ENCODE results near the gene DMWD.
"Not testable (repeated sequence)": the region's sequence is repeated elsewhere in the genome, so short reads cannot be mapped to it uniquely, and the experiment has no call there.

The DMWD gene

DNA sequence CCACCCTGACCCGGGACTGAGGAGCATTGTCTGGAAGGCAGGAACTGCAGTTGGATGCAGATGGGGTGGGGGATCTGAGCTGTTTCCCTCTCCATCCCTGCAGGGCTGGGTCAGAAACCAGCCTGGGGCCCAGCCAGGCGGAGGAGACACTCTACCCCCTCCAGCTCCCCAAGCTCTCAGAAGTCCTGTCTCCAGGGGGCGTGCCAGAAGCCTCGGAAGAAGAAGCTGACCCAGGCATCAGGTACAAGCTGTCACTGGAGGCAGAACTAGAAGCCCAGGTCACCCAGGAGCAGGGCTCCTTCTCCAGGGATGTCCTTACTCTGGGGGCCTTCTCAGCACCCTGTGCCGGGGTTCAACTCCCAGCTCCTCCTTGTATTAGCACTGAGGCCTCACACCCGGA lies 39.1 kb downstream of the DMWD start:
- no peak overlapping the region for H3K9ac ChIP-seq (ENCODE audit: low read length)
- no CpG with 5 or more reads among the region's 6 CpGs for WGBS (ENCODE audit: extremely low coverage, insufficient coverage, insufficient read length)

GRCh38 chr19:45752639-45753038 lies 40.0 kb downstream of the DMWD start:
- H3K4me3 ChIP-seq (ENCODE audit: low read depth, low read length), result no peak overlapping the region
- H3K23ac ChIP-seq (ENCODE audit: low read length), result no peak overlapping the region
- no peak overlapping the region for H4K12ac ChIP-seq (ENCODE audit: low read depth, low read length)
- H3K36me3 ChIP-seq (ENCODE audit: control insufficient read depth in 1 of 2, insufficient read depth in 2 of 2, low read length in 2 of 2), result no peaks in the 10 kb centered on the region
- DNase-seq, result no peak
- no peak overlapping the region for H2BK5ac ChIP-seq (ENCODE audit: low read depth, low read length, poor library complexity)
- H4K8ac ChIP-seq (ENCODE audit: low read depth, low read length), result no peak overlapping the region
- H3K27me3 ChIP-seq (ENCODE audit: insufficient read depth, low read length), result no peaks in the 10 kb centered on the region
- H3K4me1 ChIP-seq (ENCODE audit: control insufficient read depth in 1 of 2, insufficient read depth in 2 of 2, low read length in 2 of 2), result no peaks in the 10 kb centered on the region
- no peak overlapping the region for H3K4me2 ChIP-seq (ENCODE audit: low read length)
- no peak overlapping the region for H3K9ac ChIP-seq (ENCODE audit: low read length)
- no peak overlapping the region for H2AFZ ChIP-seq (ENCODE audit: insufficient read depth, low read length, poor library complexity)
- no peak overlapping the region for H3K27ac ChIP-seq (ENCODE audit: low read depth, low read length)
- H2AK5ac ChIP-seq (ENCODE audit: low read length), result no peak overlapping the region
- H3K4ac ChIP-seq (ENCODE audit: low read depth, low read length), result no peak overlapping the region
- H3K79me1 ChIP-seq (ENCODE audit: low read length), result no peaks in the 10 kb centered on the region
- no peaks in the 10 kb centered on the region for H3K79me2 ChIP-seq (ENCODE audit: control insufficient read depth, insufficient read depth, low read length, poor library complexity)
- H3K9me3 ChIP-seq (ENCODE audit: insufficient read depth, low read depth, low read length), result no peaks in the 10 kb centered on the region
- H3K14ac ChIP-seq (ENCODE audit: low read length), result no peak overlapping the region
- no peak overlapping the region for H4K91ac ChIP-seq (ENCODE audit: low read depth, low read length)
- H3K18ac ChIP-seq (ENCODE audit: low read length), result no peak overlapping the region
- H2BK12ac ChIP-seq (ENCODE audit: low read length), result no peak overlapping the region
- no CpG with 5 or more reads among the region's 12 CpGs for WGBS (ENCODE audit: extremely low coverage, insufficient coverage, insufficient read length)
- no peak overlapping the region for H2BK120ac ChIP-seq (ENCODE audit: insufficient read depth, low read length, poor library complexity)

More for the DNA sequence above, 39.1 kb downstream of the DMWD start:
- Histone ChIP-seq H3K4me1 (ENCODE audit: control insufficient read depth in 1 of 2, insufficient read depth in 2 of 2, low read length in 2 of 2) (no peaks in the 10 kb centered on the region), H2AK5ac (ENCODE audit: low read length) (no peak overlapping the region), H2BK5ac (ENCODE audit: low read depth, low read length, poor library complexity) (no peak overlapping the region), H3K4me3 (ENCODE audit: low read depth, low read length) (no peak overlapping the region), H3K4ac (ENCODE audit: low read depth, low read length) (no peak overlapping the region), H2AFZ (ENCODE audit: insufficient read depth, low read length, poor library complexity) (no peak overlapping the region), H3K27ac (ENCODE audit: low read depth, low read length) (no peak overlapping the region), H3K36me3 (ENCODE audit: control insufficient read depth in 1 of 2, insufficient read depth in 2 of 2, low read length in 2 of 2) (no peaks in the 10 kb centered on the region), H4K91ac (ENCODE audit: low read depth, low read length) (no peak overlapping the region), H4K8ac (ENCODE audit: low read depth, low read length) (no peak overlapping the region), H3K14ac (ENCODE audit: low read length) (no peak overlapping the region), H3K18ac (ENCODE audit: low read length) (no peak overlapping the region), H2BK12ac (ENCODE audit: low read length) (no peak overlapping the region), H3K79me1 (ENCODE audit: low read length) (no peaks in the 10 kb centered on the region), H4K12ac (ENCODE audit: low read depth, low read length) (no peak overlapping the region), H3K4me2 (ENCODE audit: low read length) (no peak overlapping the region), H3K79me2 (ENCODE audit: control insufficient read depth, insufficient read depth, low read length, poor library complexity) (no peaks in the 10 kb centered on the region), H3K9me3 (ENCODE audit: insufficient read depth, low read depth, low read length) (no peaks in the 10 kb centered on the region), H3K23ac (ENCODE audit: low read length) (no peak overlapping the region), H3K27me3 (ENCODE audit: insufficient read depth, low read length) (no peaks in the 10 kb centered on the region), H2BK120ac (ENCODE audit: insufficient read depth, low read length, poor library complexity) (no peak overlapping the region)
- DNase-seq, result no peak

DNA sequence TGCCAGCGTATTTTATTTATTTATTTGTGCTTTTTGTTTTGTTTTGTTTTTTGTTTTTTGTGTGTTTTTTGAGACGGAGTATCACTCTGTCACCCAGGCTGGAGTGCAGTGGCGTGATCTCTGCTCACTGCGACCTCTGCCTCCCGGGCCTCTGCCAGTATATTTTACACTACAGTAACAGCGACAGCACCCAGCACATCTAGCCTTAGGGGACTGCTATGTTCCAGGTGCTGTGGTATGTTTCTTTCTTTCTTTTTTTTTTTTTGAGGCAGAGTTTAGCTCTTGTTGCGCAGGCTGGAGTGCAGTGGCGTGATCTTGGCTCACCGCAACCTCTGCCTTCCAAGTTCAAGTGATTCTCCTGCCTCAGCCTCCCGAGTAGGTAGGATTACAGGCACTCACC lies 41.2 kb downstream of the DMWD start:
- not testable (repeated sequence) for H4K91ac ChIP-seq (ENCODE audit: low read depth, low read length); H3K27me3 ChIP-seq (ENCODE audit: insufficient read depth, low read length); H3K4me3 ChIP-seq (ENCODE audit: low read depth, low read length); H3K27ac ChIP-seq (ENCODE audit: low read depth, low read length); H3K79me1 ChIP-seq (ENCODE audit: low read length); H2BK12ac ChIP-seq (ENCODE audit: low read length); H3K79me2 ChIP-seq (ENCODE audit: control insufficient read depth, insufficient read depth, low read length, poor library complexity); H3K36me3 ChIP-seq (ENCODE audit: control insufficient read depth in 1 of 2, insufficient read depth in 2 of 2, low read length in 2 of 2); H4K8ac ChIP-seq (ENCODE audit: low read depth, low read length); H2AFZ ChIP-seq (ENCODE audit: insufficient read depth, low read length, poor library complexity); H2BK5ac ChIP-seq (ENCODE audit: low read depth, low read length, poor library complexity); H4K12ac ChIP-seq (ENCODE audit: low read depth, low read length); H3K18ac ChIP-seq (ENCODE audit: low read length); H3K23ac ChIP-seq (ENCODE audit: low read length); H2AK5ac ChIP-seq (ENCODE audit: low read length); H3K4me1 ChIP-seq (ENCODE audit: control insufficient read depth in 1 of 2, insufficient read depth in 2 of 2, low read length in 2 of 2); H3K4me2 ChIP-seq (ENCODE audit: low read length); H3K14ac ChIP-seq (ENCODE audit: low read length); H3K4ac ChIP-seq (ENCODE audit: low read depth, low read length); H2BK120ac ChIP-seq (ENCODE audit: insufficient read depth, low read length, poor library complexity); H3K9ac ChIP-seq (ENCODE audit: low read length); H3K9me3 ChIP-seq (ENCODE audit: insufficient read depth, low read depth, low read length)
- DNase-seq, result peak; percentile 51 to 69
- WGBS (ENCODE audit: extremely low coverage, insufficient coverage, insufficient read length), result no CpG with 5 or more reads among the region's 10 CpGs

DNA sequence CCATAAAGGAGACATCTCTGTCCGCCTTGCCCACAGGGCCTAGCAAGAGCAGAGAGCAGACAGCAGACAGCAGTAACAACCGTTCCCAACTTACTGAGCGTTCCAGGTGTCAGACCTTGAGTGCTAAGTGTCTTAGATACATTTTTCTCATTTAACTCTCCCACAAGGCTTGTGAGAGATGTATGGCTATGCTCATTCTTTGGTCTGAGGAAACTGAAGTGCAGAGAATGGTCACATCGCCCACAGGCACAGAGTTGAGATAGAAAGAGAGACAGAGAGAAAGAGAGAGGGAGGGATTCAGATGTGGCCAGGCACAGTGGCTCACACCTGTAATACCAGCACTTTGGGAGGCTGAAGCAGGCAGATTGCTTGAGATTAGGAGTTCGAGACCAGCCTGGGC lies 45.1 kb downstream of the DMWD start:
- H3K79me2 ChIP-seq (ENCODE audit: control insufficient read depth, insufficient read depth, low read length, poor library complexity), result no peaks in the 10 kb centered on the region
- H2AFZ ChIP-seq (ENCODE audit: insufficient read depth, low read length, poor library complexity), result no peak overlapping the region
- H3K4ac ChIP-seq (ENCODE audit: low read depth, low read length), result no peak overlapping the region
- peaks cover 2% of the 10 kb centered on the region for H3K79me1 ChIP-seq (ENCODE audit: low read length)
- no peak overlapping the region for H3K4me2 ChIP-seq (ENCODE audit: low read length)
- no peak overlapping the region for H4K8ac ChIP-seq (ENCODE audit: low read depth, low read length)
- no peak overlapping the region for H2BK120ac ChIP-seq (ENCODE audit: insufficient read depth, low read length, poor library complexity)
- no peak overlapping the region for H4K12ac ChIP-seq (ENCODE audit: low read depth, low read length)
- H3K27me3 ChIP-seq (ENCODE audit: insufficient read depth, low read length), result no peaks in the 10 kb centered on the region
- no peak overlapping the region for H3K27ac ChIP-seq (ENCODE audit: low read depth, low read length)
- H2BK5ac ChIP-seq (ENCODE audit: low read depth, low read length, poor library complexity), result no peak overlapping the region
- H2BK12ac ChIP-seq (ENCODE audit: low read length), result no peak overlapping the region
- H3K18ac ChIP-seq (ENCODE audit: low read length), result no peak overlapping the region
- peak; percentile 68 to 74 for DNase-seq
- no CpG with 5 or more reads among the region's 5 CpGs for WGBS (ENCODE audit: extremely low coverage, insufficient coverage, insufficient read length)
- peaks cover 3 to 9% of the 10 kb centered on the region in 2 experiments for H3K4me1 ChIP-seq (ENCODE audit: control insufficient read depth in 1 of 2, insufficient read depth in 2 of 2, low read length in 2 of 2)
- H3K14ac ChIP-seq (ENCODE audit: low read length), result no peak overlapping the region
- H3K9me3 ChIP-seq (ENCODE audit: insufficient read depth, low read depth, low read length), result no peaks in the 10 kb centered on the region
- no peak overlapping the region for H3K9ac ChIP-seq (ENCODE audit: low read length)
- H2AK5ac ChIP-seq (ENCODE audit: low read length), result no peak overlapping the region
- no peak overlapping the region for H3K23ac ChIP-seq (ENCODE audit: low read length)
- no peak overlapping the region for H3K4me3 ChIP-seq (ENCODE audit: low read depth, low read length)
- H4K91ac ChIP-seq (ENCODE audit: low read depth, low read length), result no peak overlapping the region
- H3K36me3 ChIP-seq (ENCODE audit: control insufficient read depth in 1 of 2, insufficient read depth in 2 of 2, low read length in 2 of 2), result no peaks in the 10 kb centered on the region

All from trophoblast cell (in vitro differentiated cells and primary cell).